ENCODE results near the gene TMEM43. TPM values are rescaled to one million over a fixed set of nuclear protein-coding genes. Genes with fewer than 3 reads are reported as not detected.
A peak's percentile ranks its signal among the peaks of the same experiment; 100 is the strongest.
"Not testable (repeated sequence)": the region's sequence is repeated elsewhere in the genome, so short reads cannot be mapped to it uniquely, and the experiment has no call there.

TMEM43 gene, protein sequence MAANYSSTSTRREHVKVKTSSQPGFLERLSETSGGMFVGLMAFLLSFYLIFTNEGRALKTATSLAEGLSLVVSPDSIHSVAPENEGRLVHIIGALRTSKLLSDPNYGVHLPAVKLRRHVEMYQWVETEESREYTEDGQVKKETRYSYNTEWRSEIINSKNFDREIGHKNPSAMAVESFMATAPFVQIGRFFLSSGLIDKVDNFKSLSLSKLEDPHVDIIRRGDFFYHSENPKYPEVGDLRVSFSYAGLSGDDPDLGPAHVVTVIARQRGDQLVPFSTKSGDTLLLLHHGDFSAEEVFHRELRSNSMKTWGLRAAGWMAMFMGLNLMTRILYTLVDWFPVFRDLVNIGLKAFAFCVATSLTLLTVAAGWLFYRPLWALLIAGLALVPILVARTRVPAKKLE
- total RNA-seq (66.4 and 73.1 TPM in 2 replicates), polyA plus RNA-seq (52.7 and 59.4 TPM in 2 replicates)

DNA sequence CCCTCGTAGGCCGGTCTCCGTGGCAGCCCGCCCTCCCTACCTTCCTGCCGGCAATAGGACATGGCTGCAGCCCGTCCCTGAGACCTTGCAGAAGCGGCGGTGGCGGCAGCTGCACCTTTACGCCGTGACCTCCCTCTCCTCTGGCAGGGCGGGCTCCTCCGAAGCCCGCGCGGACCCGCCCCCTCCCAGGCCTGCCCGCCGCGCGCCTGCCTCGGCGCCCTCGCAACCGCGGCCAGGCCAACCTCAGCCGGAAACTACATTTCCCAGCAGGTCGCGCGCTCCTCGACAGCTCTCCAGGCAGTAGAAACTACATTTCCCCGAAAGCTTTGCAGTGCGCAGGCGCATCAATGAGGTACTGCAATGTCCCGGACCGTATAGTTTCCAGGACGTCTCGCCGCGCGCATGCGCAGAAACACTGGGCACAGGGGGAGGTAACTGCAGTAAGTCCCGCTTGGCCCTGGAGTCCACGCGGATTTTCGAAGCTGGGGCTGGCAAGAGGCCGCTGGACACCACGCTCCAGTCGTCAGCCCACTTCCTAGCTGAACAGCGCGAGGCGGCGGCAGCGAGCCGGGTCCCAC, at the start of gene TMEM43, which contains the start of gene CHCHD4:
Gene TMEM43 (plus strand): TSS at position 438 of the 578 bp plus-strand sequence. CDS start 142 bp downstream, outside the sequence.
Gene CHCHD4 (minus strand): TSS at position 256 of the 578 bp plus-strand sequence. CDS start 194 bp downstream, at position 62.
- Histone ChIP-seq H3K27ac (peak within 1 kb of the TSS; percentile 92), H3K4me1 (ENCODE audit: insufficient read depth) (peaks cover 18% of the 10 kb centered on the region), H3K4me3 (peak within 1 kb of the TSS; percentile 78), H3K79me2 (peaks cover 62% of the 10 kb centered on the region), H2AFZ (peak within 1 kb of the TSS; percentile 80), H3K9me3 (ENCODE audit: low read depth) (no peaks in the 10 kb centered on the region), H3K9me2 (replicated peaks; ENCODE audit: insufficient read depth) (no peaks in the 10 kb centered on the region), H3K36me3 (replicated peaks; ENCODE audit: insufficient read depth, low read depth) (no peaks in the 10 kb centered on the region), H3K27me3 (no peaks in the 10 kb centered on the region), H4K20me1 (ENCODE audit: insufficient read depth, poor library complexity, severe bottlenecking) (peaks cover 19% of the 10 kb centered on the region), H3K4me2 (peak within 1 kb of the TSS; percentile 88)
- DNase-seq (ENCODE audit: low spot score), result peak; percentile 99
- under 1% methylated on average over 39 of the region's 55 CpGs for WGBS (ENCODE audit: low lambda C conversion rate, missing lambda C conversion rate)
- TF ChIP-seq CTCF (IDR thresholded peaks at IDR 0.05; ENCODE audit: poor library complexity) (no peak), EZH2phosphoT487 (IDR thresholded peaks at IDR 0.05; ENCODE audit: low read depth, severe bottlenecking, unreplicated experiment) (no peak), EZH2 (IDR thresholded peaks at IDR 0.05; ENCODE audit: borderline replicate concordance) (no peak)

- not testable (repeated sequence) for H3K36me3 ChIP-seq (replicated peaks; ENCODE audit: insufficient read depth, low read depth); H3K27ac ChIP-seq; H3K4me3 ChIP-seq; H3K4me1 ChIP-seq (ENCODE audit: insufficient read depth); H3K79me2 ChIP-seq; DNase-seq (ENCODE audit: low spot score); H3K9me3 ChIP-seq (ENCODE audit: low read depth); H3K9me2 ChIP-seq (replicated peaks; ENCODE audit: insufficient read depth); H3K27me3 ChIP-seq; H2AFZ ChIP-seq; H3K4me2 ChIP-seq; H4K20me1 ChIP-seq (ENCODE audit: insufficient read depth, poor library complexity, severe bottlenecking)
- WGBS (ENCODE audit: low lambda C conversion rate, missing lambda C conversion rate), result 90% methylated on average over 3 of the region's 3 CpGs
Observed at GRCh38 chr3:14075233-14075632, 49.6 kb upstream of the TMEM43 start.

GRCh38 chr3:14077310-14077709, 47.5 kb upstream of the TMEM43 start:
- H3K4me3 ChIP-seq, result no peak overlapping the region
- 97% methylated on average over 1 of the region's 1 CpG for WGBS (ENCODE audit: low lambda C conversion rate, missing lambda C conversion rate)

More at GRCh38 chr3:14077310-14077709, 47.5 kb upstream of the TMEM43 start:
- H3K27ac ChIP-seq, result no peak overlapping the region
- no peak for DNase-seq (ENCODE audit: low spot score)
- no peaks in the 10 kb centered on the region for H3K79me2 ChIP-seq
- H3K9me3 ChIP-seq (ENCODE audit: low read depth), result no peaks in the 10 kb centered on the region
- no peaks in the 10 kb centered on the region for H3K27me3 ChIP-seq
- no peak overlapping the region for H2AFZ ChIP-seq
- H3K4me2 ChIP-seq, result no peak overlapping the region
- no peak for TF ChIP-seq CTCF (IDR thresholded peaks at IDR 0.05; ENCODE audit: poor library complexity)
- no peak for TF ChIP-seq EZH2 (IDR thresholded peaks at IDR 0.05; ENCODE audit: borderline replicate concordance)
- no peak for TF ChIP-seq EZH2phosphoT487 (IDR thresholded peaks at IDR 0.05; ENCODE audit: low read depth, severe bottlenecking, unreplicated experiment)
- H4K20me1 ChIP-seq (ENCODE audit: insufficient read depth, poor library complexity, severe bottlenecking), result no peaks in the 10 kb centered on the region
- no peaks in the 10 kb centered on the region for H3K9me2 ChIP-seq (replicated peaks; ENCODE audit: insufficient read depth)
- no peaks in the 10 kb centered on the region for H3K36me3 ChIP-seq (replicated peaks; ENCODE audit: insufficient read depth, low read depth)
- H3K4me1 ChIP-seq (ENCODE audit: insufficient read depth), result no peaks in the 10 kb centered on the region

Measured in hepatocyte (in vitro differentiated cells).